ENCODE data around the gene CCDC85C. TPM values are rescaled to one million over a fixed set of nuclear protein-coding genes. Genes with fewer than 3 reads are reported as not detected.

Gene CCDC85C
- polyA plus RNA-seq, 1 of the 3 experiments (the other 2 are of a cell fraction) = 9.6 TPM

- peaks cover 97% of the 10 kb centered on the region for H3K79me2 ChIP-seq (ENCODE audit: insufficient read depth)
- peaks cover 22 to 88% of the 10 kb centered on the region in 2 experiments; a peak in 3 of 4 replicates for H3K4me1 ChIP-seq (ENCODE audit: control insufficient read depth in 1 of 2, insufficient read depth in 2 of 2, low read depth in 1 of 2, low read length in 1 of 2)
- H3K9ac ChIP-seq = no peak overlapping the region
- no peaks in the 10 kb centered on the region for H3K9me2 ChIP-seq
- no peaks in the 10 kb centered on the region for H3F3A ChIP-seq (replicated peaks; ENCODE audit: insufficient read depth)
- H3K4me2 ChIP-seq = no peak overlapping the region
- ChIA-PET CTCF (interaction anchor here (1.1 kb wide), 1 partner anchor 20 kb away, joined by 3 read pairs; no protein-coding TSS in a partner anchor), POLR2A (no interaction called here)
- H2AFZ ChIP-seq (ENCODE audit: low read depth) = no peak overlapping the region
- no peak overlapping the region for H3K4me3 ChIP-seq (ENCODE audit: low read depth in 2 of 2, low read length in 1 of 2)
- TF ChIP-seq MEF2A (IDR thresholded peaks at IDR 0.05; ENCODE audit: borderline replicate concordance, low read depth) = no peak
- no peak for TF ChIP-seq GATA2 (CRISPR knock-in tag; IDR thresholded peaks at IDR 0.05)
- TF ChIP-seq PBX3 (IDR thresholded peaks at IDR 0.05) = no peak
- no peak for TF ChIP-seq FOSL2 (IDR thresholded peaks at IDR 0.05; ENCODE audit: borderline replicate concordance, low read depth)
- TF ChIP-seq SMC3 (IDR thresholded peaks at IDR 0.05; ENCODE audit: low read depth, low read length) = no peak
- TF ChIP-seq EZH2phosphoT487 (IDR thresholded peaks at IDR 0.05; ENCODE audit: borderline replicate concordance, low read depth) = no peak
- no peak for DNase-seq
- no peaks in the 10 kb centered on the region for H3K36me3 ChIP-seq (replicated peaks in 1 of 2; ENCODE audit: control insufficient read depth in 1 of 2, insufficient read depth in 2 of 2, low read length in 1 of 2)
- no peaks in the 10 kb centered on the region for H3K27me3 ChIP-seq (ENCODE audit: insufficient read depth)
- H3K9me3 ChIP-seq = no peaks in the 10 kb centered on the region
- WGBS (ENCODE audit: low lambda C conversion rate) = 99% methylated on average over 18 of the region's 20 CpGs
- H4K20me1 ChIP-seq (ENCODE audit: insufficient read depth) = peaks cover 67% of the 10 kb centered on the region
- H3K27ac ChIP-seq (ENCODE audit: low read depth in 2 of 2, low read length in 1 of 2) = no peak overlapping the region; a peak in 1 of 4 replicates
These were observed 6.0 kb downstream of the CCDC85C start for GRCh38 chr14:99597911-99598600.

DNA sequence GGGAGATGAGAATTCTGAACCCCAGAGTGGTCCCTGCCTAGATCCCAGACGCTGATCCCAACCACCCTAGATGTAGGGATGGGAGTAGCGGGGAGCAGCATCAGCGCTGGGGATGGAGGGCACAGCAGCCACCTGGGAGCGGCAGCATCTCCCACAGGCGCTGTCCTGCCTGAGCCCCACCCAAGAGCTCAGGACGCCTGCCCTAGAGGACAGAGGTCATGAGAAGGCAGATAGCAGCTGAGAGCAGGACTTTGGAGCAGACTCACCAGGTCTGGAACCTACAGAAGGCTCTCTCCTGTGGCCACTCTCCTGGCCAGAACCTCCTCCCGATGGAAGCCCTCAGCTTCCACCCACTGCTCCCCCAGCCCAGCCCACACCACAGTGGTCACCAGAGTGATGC, 7.2 kb downstream of the CCDC85C start:
- Histone ChIP-seq H3K79me2 (ENCODE audit: insufficient read depth) (peaks cover 96% of the 10 kb centered on the region), H3K9ac (no peak overlapping the region), H3F3A (replicated peaks; ENCODE audit: insufficient read depth) (no peaks in the 10 kb centered on the region), H3K27me3 (ENCODE audit: insufficient read depth) (no peaks in the 10 kb centered on the region), H3K9me3 (no peaks in the 10 kb centered on the region), H3K4me3 (ENCODE audit: low read depth in 2 of 2, low read length in 1 of 2) (no peak overlapping the region), H3K27ac (ENCODE audit: low read depth in 2 of 2, low read length in 1 of 2) (no peak overlapping the region; a peak in 1 of 4 replicates), H3K36me3 (replicated peaks in 1 of 2; ENCODE audit: control insufficient read depth in 1 of 2, insufficient read depth in 2 of 2, low read length in 1 of 2) (no peaks in the 10 kb centered on the region), H3K4me1 (ENCODE audit: control insufficient read depth in 1 of 2, insufficient read depth in 2 of 2, low read depth in 1 of 2, low read length in 1 of 2) (peaks cover 17 to 88% of the 10 kb centered on the region in 2 experiments; a peak in 3 of 4 replicates), H3K4me2 (no peak overlapping the region), H3K9me2 (no peaks in the 10 kb centered on the region), H2AFZ (ENCODE audit: low read depth) (no peak overlapping the region), H4K20me1 (ENCODE audit: insufficient read depth) (peaks cover 61% of the 10 kb centered on the region)
- CTCF ChIA-PET = interaction anchor here (0.6 to 1.1 kb wide), 3 partner anchors 21 to 34 kb away, joined by 3 read pairs; no protein-coding TSS in a partner anchor
- TF ChIP-seq CHD2 (IDR thresholded peaks at IDR 0.05; ENCODE audit: low read length, partially characterized antibody) = no peak
- TF ChIP-seq RAD21 (IDR thresholded peaks at IDR 0.05; ENCODE audit: low read length) = no peak
- no peak for TF ChIP-seq CTCF (IDR thresholded peaks at IDR 0.05)
- no peak for TF ChIP-seq IRF3 (IDR thresholded peaks at IDR 0.05; ENCODE audit: low read depth, low read length)
- no peak for TF ChIP-seq NRF1 (IDR thresholded peaks at IDR 0.05; ENCODE audit: low read depth, low read length)
- no peak for TF ChIP-seq TEAD4 (IDR thresholded peaks at IDR 0.05; ENCODE audit: borderline replicate concordance, insufficient read depth)
- TF ChIP-seq, protein P1, sequence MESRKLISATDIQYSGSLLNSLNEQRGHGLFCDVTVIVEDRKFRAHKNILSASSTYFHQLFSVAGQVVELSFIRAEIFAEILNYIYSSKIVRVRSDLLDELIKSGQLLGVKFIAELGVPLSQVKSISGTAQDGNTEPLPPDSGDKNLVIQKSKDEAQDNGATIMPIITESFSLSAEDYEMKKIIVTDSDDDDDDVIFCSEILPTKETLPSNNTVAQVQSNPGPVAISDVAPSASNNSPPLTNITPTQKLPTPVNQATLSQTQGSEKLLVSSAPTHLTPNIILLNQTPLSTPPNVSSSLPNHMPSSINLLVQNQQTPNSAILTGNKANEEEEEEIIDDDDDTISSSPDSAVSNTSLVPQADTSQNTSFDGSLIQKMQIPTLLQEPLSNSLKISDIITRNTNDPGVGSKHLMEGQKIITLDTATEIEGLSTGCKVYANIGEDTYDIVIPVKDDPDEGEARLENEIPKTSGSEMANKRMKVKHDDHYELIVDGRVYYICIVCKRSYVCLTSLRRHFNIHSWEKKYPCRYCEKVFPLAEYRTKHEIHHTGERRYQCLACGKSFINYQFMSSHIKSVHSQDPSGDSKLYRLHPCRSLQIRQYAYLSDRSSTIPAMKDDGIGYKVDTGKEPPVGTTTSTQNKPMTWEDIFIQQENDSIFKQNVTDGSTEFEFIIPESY (IDR thresholded peaks at IDR 0.05; ENCODE audit: borderline replicate concordance, low read depth) = no peak
- no peak for TF ChIP-seq RCOR1 (IDR thresholded peaks at IDR 0.05; ENCODE audit: low read length)
- TF ChIP-seq FOSL2 (IDR thresholded peaks at IDR 0.05; ENCODE audit: borderline replicate concordance, low read depth) = no peak
- TF ChIP-seq PBX3 (IDR thresholded peaks at IDR 0.05) = no peak
- TF ChIP-seq GATA2 (CRISPR knock-in tag; IDR thresholded peaks at IDR 0.05) = no peak
- TF ChIP-seq POLR2AphosphoS5 (IDR thresholded peaks at IDR 0.05; ENCODE audit: low read depth, low read length) = no peak
- TF ChIP-seq MXI1 (IDR thresholded peaks at IDR 0.05; ENCODE audit: low read depth, low read length) = no peak
- TF ChIP-seq SIN3A (IDR thresholded peaks at IDR 0.05; ENCODE audit: borderline replicate concordance, low read depth, low read length) = no peak
- POLR2A ChIA-PET = no interaction called here
- DNase-seq = no peak
- no CpG with 5 or more reads among the region's 7 CpGs for WGBS (ENCODE audit: low lambda C conversion rate)
